ENCODE results near the gene MOV10L1.

Gene MOV10L1

GRCh38 chr22:50102946-50103345, 13.1 kb downstream of the MOV10L1 start:
- Histone ChIP-seq H3K4me3 (ENCODE audit: low read length) (no peak overlapping the region), H3K27ac (ENCODE audit: low read length) (no peak overlapping the region), H4K20me1 (ENCODE audit: insufficient read depth, low read length) (no peaks in the 10 kb centered on the region), H3K9me3 (ENCODE audit: insufficient read depth, low read length) (no peaks in the 10 kb centered on the region), H3K27me3 (ENCODE audit: low read depth, low read length) (no peaks in the 10 kb centered on the region), H3K4me2 (ENCODE audit: low read length) (no peak overlapping the region), H2AFZ (ENCODE audit: low read depth, low read length) (no peak overlapping the region), H3K36me3 (replicated peaks; ENCODE audit: low read depth, low read length) (no peaks in the 10 kb centered on the region), H3K4me1 (ENCODE audit: low read length) (peaks cover 5% of the 10 kb centered on the region; the same call in 1 of the 2 replicates), H3K79me2 (ENCODE audit: low read length) (no peaks in the 10 kb centered on the region), H3K9ac (ENCODE audit: low read length) (no peak overlapping the region)
- TF ChIP-seq EZH2phosphoT487 (IDR thresholded peaks at IDR 0.05; ENCODE audit: low read depth) (no peak), CTCF (IDR thresholded peaks at IDR 0.05; ENCODE audit: low read depth, low read length) (no peak)

GRCh38 chr22:50104141-50104544, 14.3 kb downstream of the MOV10L1 start:
- no peaks in the 10 kb centered on the region for H3K27me3 ChIP-seq (ENCODE audit: low read depth, low read length)
- no peak overlapping the region for H3K4me3 ChIP-seq (ENCODE audit: low read length)

GRCh38 chr22:50105208-50106100, 15.6 kb downstream of the MOV10L1 start:
- Histone ChIP-seq H3K27ac (ENCODE audit: low read length) (no peak overlapping the region), H3K36me3 (replicated peaks; ENCODE audit: low read depth, low read length) (no peaks in the 10 kb centered on the region), H3K4me1 (ENCODE audit: low read length) (peaks cover 5% of the 10 kb centered on the region; the same call in 1 of the 2 replicates), H3K4me3 (ENCODE audit: low read length) (peak overlapping the region; percentile 55; the same call in 1 of the 2 replicates), H4K20me1 (ENCODE audit: insufficient read depth, low read length) (no peaks in the 10 kb centered on the region), H3K4me2 (ENCODE audit: low read length) (peak overlapping the region; percentile 66), H3K27me3 (ENCODE audit: low read depth, low read length) (no peaks in the 10 kb centered on the region), H3K79me2 (ENCODE audit: low read length) (no peaks in the 10 kb centered on the region), H3K9me3 (ENCODE audit: insufficient read depth, low read length) (no peaks in the 10 kb centered on the region), H2AFZ (ENCODE audit: low read depth, low read length) (peak overlapping the region; percentile 93), H3K9ac (ENCODE audit: low read length) (0 out of 2 replicates have a peak overlapping the region, but pooled peaks have one; percentile 13)
- TF ChIP-seq EZH2phosphoT487 (IDR thresholded peaks at IDR 0.05; ENCODE audit: low read depth): no peak
- no peak for TF ChIP-seq CTCF (IDR thresholded peaks at IDR 0.05; ENCODE audit: low read depth, low read length)

More at GRCh38 chr22:50104141-50104544, 14.3 kb downstream of the MOV10L1 start:
- Histone ChIP-seq H3K27ac (ENCODE audit: low read length) (no peak overlapping the region), H3K4me1 (ENCODE audit: low read length) (peaks cover 5% of the 10 kb centered on the region; the same call in 1 of the 2 replicates), H3K9me3 (ENCODE audit: insufficient read depth, low read length) (no peaks in the 10 kb centered on the region), H2AFZ (ENCODE audit: low read depth, low read length) (no peak overlapping the region), H4K20me1 (ENCODE audit: insufficient read depth, low read length) (no peaks in the 10 kb centered on the region), H3K4me2 (ENCODE audit: low read length) (no peak overlapping the region), H3K36me3 (replicated peaks; ENCODE audit: low read depth, low read length) (no peaks in the 10 kb centered on the region), H3K9ac (ENCODE audit: low read length) (no peak overlapping the region), H3K79me2 (ENCODE audit: low read length) (no peaks in the 10 kb centered on the region)
- TF ChIP-seq CTCF (IDR thresholded peaks at IDR 0.05; ENCODE audit: low read depth, low read length) (no peak), EZH2phosphoT487 (IDR thresholded peaks at IDR 0.05; ENCODE audit: low read depth) (no peak)

GRCh38 chr22:50107529-50107928, 17.7 kb downstream of the MOV10L1 start:
- peaks cover 9% of the 10 kb centered on the region; the same call in 1 of the 2 replicates for H3K4me1 ChIP-seq (ENCODE audit: low read length)
- H4K20me1 ChIP-seq (ENCODE audit: insufficient read depth, low read length): no peaks in the 10 kb centered on the region
- no peaks in the 10 kb centered on the region for H3K36me3 ChIP-seq (replicated peaks; ENCODE audit: low read depth, low read length)
- H3K79me2 ChIP-seq (ENCODE audit: low read length): no peaks in the 10 kb centered on the region
- H3K27me3 ChIP-seq (ENCODE audit: low read depth, low read length): no peaks in the 10 kb centered on the region
- no peak overlapping the region for H3K27ac ChIP-seq (ENCODE audit: low read length)
- no peak overlapping the region for H3K4me2 ChIP-seq (ENCODE audit: low read length)
- no peak overlapping the region for H2AFZ ChIP-seq (ENCODE audit: low read depth, low read length)
- no peak overlapping the region for H3K4me3 ChIP-seq (ENCODE audit: low read length)
- H3K9me3 ChIP-seq (ENCODE audit: insufficient read depth, low read length): no peaks in the 10 kb centered on the region
- H3K9ac ChIP-seq (ENCODE audit: low read length): no peak overlapping the region
- TF ChIP-seq CTCF (IDR thresholded peaks at IDR 0.05; ENCODE audit: low read depth, low read length) (no peak), EZH2phosphoT487 (IDR thresholded peaks at IDR 0.05; ENCODE audit: low read depth) (no peak)
